GM12878 (cell line): ENCODE measurements around the gene CARMIL3. TPM values are rescaled to one million over a fixed set of nuclear protein-coding genes. Genes with fewer than 3 reads are reported as not detected.

ENCODE experiments used
- ATAC-seq: fragments of 200-7000 bp; cut with Tn5 transposase; 3 replicates; pipeline ENCODE4 v1.9.1; 2020; ENCODE audit warnings: mild to moderate bottlenecking, moderate library complexity
- BruUV-seq: library from RNA; stranded (reverse); fragments of 400-500 nt; replicated peaks from 2 replicates; lab custom pipeline; 2021; lab: Mats Ljungman, UMichigan
- CTCF ChIA-PET: fragments of 300-600 bp; sonication (Branson Sonifier 250); formaldehyde crosslinking; extraction: SDS; loops from one replicate; lab custom pipeline; 2021; ENCODE audit warnings: inconsistent platforms; lab: Yijun Ruan, JAX
- POLR2A ChIA-PET: fragments of 350-600 bp; formaldehyde crosslinking; extraction: SDS; loops from one replicate; lab custom pipeline; 2021; ENCODE audit warnings: inconsistent platforms; lab: Charles Lee
- RAD21 ChIA-PET: fragments of 300-600 bp; sonication (Branson Sonifier 250); formaldehyde crosslinking; loops from one replicate; lab custom pipeline; 2023; ENCODE audit warnings: antibody characterized with exemption; ENCODE audit not compliant: unreplicated experiment; lab: Charles Lee
- SMC1A ChIA-PET: fragments of 300-600 bp; sonication (Branson Sonifier 250); formaldehyde crosslinking; loops from one replicate; lab custom pipeline; 2023; ENCODE audit not compliant: unreplicated experiment, uncharacterized antibody; lab: Charles Lee
- DNase-seq: peaks from one replicate; pipeline ENCODE4 v3.0.0-alpha.2; 2011; ENCODE audit warnings: low read depth, low spot score
- FAIRE-seq: peaks from 3 replicates; lab custom pipeline; 2011; peaks lifted over from hg19 to GRCh38; lab: Jason Lieb, UNC
- H2AFZ ChIP-seq: 2 replicates; pipeline ENCODE4 v1.6.0; 2011; ENCODE audit warnings: low read depth, low read length, control low read depth; ENCODE audit not compliant: control insufficient read depth
- H3K27ac ChIP-seq: 2 replicates; pipeline ENCODE4 v1.5.1; 2011; ENCODE audit warnings: control low read depth; ENCODE audit not compliant: control insufficient read depth, insufficient read depth
- H3K27me3 ChIP-seq, 2 experiments: replicated peaks in 1 of 2; 2 replicates each; pipeline versions ENCODE4 v1.6.0 to v1.6.1; 2011; ENCODE audit warnings: low read length in 1 of 2; ENCODE audit not compliant: control insufficient read depth in 2 of 2, insufficient read depth in 2 of 2
- H3K36me3 ChIP-seq, 2 experiments: 2 replicates each; pipeline ENCODE4 v1.5.1; 2011; ENCODE audit warnings: low read length in 1 of 2; ENCODE audit not compliant: control insufficient read depth in 2 of 2, insufficient read depth in 2 of 2
- H3K4me1 ChIP-seq: 2 replicates; pipeline ENCODE4 v1.6.1; 2011; ENCODE audit warnings: mild to moderate bottlenecking, low read length, moderate library complexity, mixed read lengths; ENCODE audit not compliant: control insufficient read depth, insufficient read depth
- H3K4me2 ChIP-seq: 2 replicates; pipeline ENCODE4 v1.6.0; 2011; ENCODE audit warnings: control low read depth; ENCODE audit not compliant: control insufficient read depth, insufficient read depth
- H3K4me3 ChIP-seq: fragments of 200-600 bp; sonication (generic); 2 replicates; pipeline ENCODE4 v1.5.1; 2016
- H3K79me2 ChIP-seq: 2 replicates; pipeline ENCODE4 v1.6.0; 2011; ENCODE audit warnings: low read length; ENCODE audit not compliant: control insufficient read depth, insufficient read depth
- H3K9ac ChIP-seq: 2 replicates; pipeline ENCODE4 v1.8.0; 2011; ENCODE audit warnings: low read length, control low read depth, mixed read lengths; ENCODE audit not compliant: control insufficient read depth, insufficient read depth
- H3K9me3 ChIP-seq: replicated peaks from 3 replicates; pipeline ENCODE4 v1.5.1; 2011; ENCODE audit warnings: mild to moderate bottlenecking, low read length; ENCODE audit not compliant: control insufficient read depth, insufficient read depth
- H4K20me1 ChIP-seq: 2 replicates; pipeline ENCODE4 v1.6.0; 2011; ENCODE audit not compliant: control insufficient read depth, insufficient read depth
- CBX3 ChIP-seq: fragments of 200-600 bp; sonication (generic); IDR thresholded peaks from 2 replicates; pipeline ENCODE4 v1.6.1; 2016; ENCODE audit warnings: low read depth, borderline replicate concordance
- EZH2 ChIP-seq: IDR thresholded peaks from 2 replicates; pipeline ENCODE4 v1.6.1; 2012; ENCODE audit warnings: low read depth, mild to moderate bottlenecking, control low read depth, inconsistent platforms, low read length, borderline replicate concordance; ENCODE audit not compliant: control insufficient read depth
- FOXK2 ChIP-seq: fragments of 450-650 bp; IDR thresholded peaks from 2 replicates; pipeline ENCODE4 v1.6.1; 2017; ENCODE audit warnings: mild to moderate bottlenecking, moderate library complexity
- GABPA ChIP-seq: IDR thresholded peaks from 2 replicates; pipeline ENCODE4 v1.6.1; 2014; ENCODE audit warnings: antibody characterized with exemption, low read depth, mild to moderate bottlenecking, inconsistent platforms
- IRF4 ChIP-seq: IDR thresholded peaks from 2 replicates; pipeline ENCODE4 v1.6.1; 2011; ENCODE audit warnings: low read depth, low read length
- NRF1 ChIP-seq: conservative IDR thresholded peaks from 2 replicates; pipeline ENCODE4 v1.6.1; 2011; ENCODE audit warnings: mild to moderate bottlenecking, low read depth, low read length, improper control_type of control experiment
- WGBS: methylation state at CpG from one replicate; pipeline ENCODE4 v1.1.6; 2016; ENCODE audit warnings: low lambda C conversion rate; ENCODE audit not compliant: insufficient replicate concordance, insufficient coverage; ENCODE audit errors: missing lambda C conversion rate; 5-methylcytosine and 5-hydroxymethylcytosine counted together
- in situ Hi-C: fragments of 300-500 bp; cut with MboI; formaldehyde crosslinking; loops from 9 replicates; pipeline ENCODE4 v1.14.3; 2018; ENCODE audit warnings: mixed read lengths
- intact Hi-C: fragments of 100-400 bp; cut with micrococcal nuclease; formaldehyde crosslinking; loops from one replicate; pipeline ENCODE4 v1.14.2; 2022; ENCODE audit not compliant: unreplicated experiment
- polyA plus RNA-seq, 11 experiments: library from polyadenylated mRNA; depleted of rRNA in 4 of 11; unstranded in 6 of 11; stranded (reverse) in 5 of 11; fragments of >200 nt; fragmentation: Nextera tagmentation in 4 of 11; fragmentation: Illumina TruSeq in 1 of 11; extraction: Ambion mirVana in 4 of 11; extraction: Trizol in 1 of 11; gene quantifications; 1 replicate in 1 of 11; 2 replicates in 10 of 11; pipeline versions ENCODE4 v1.2.1 to v1.2.3, GENCODE V29; 2011 to 2016; ENCODE audit warnings: inconsistent platforms in 2 of 11, missing spikeins in 2 of 11, low read depth in 1 of 11
- total RNA-seq, 4 experiments: library from RNA; depleted of rRNA in 3 of 4; stranded (reverse); fragments of >200 nt in 3 of 4; fragmentation: Illumina TruSeq in 1 of 4; extraction: Trizol in 1 of 4; gene quantifications; 2 replicates each; pipeline versions ENCODE4 v1.2.1 to v1.2.3, GENCODE V29; 2013 to 2021

CARMIL3 gene
- total and polyA plus RNA-seq, 10 of the 15 experiments (the other 5 are each of a cell fraction or from before 2014, with no cell fraction given) = 0.09 to 0.32 (median 0.25) TPM; not detected in 3

DNA sequence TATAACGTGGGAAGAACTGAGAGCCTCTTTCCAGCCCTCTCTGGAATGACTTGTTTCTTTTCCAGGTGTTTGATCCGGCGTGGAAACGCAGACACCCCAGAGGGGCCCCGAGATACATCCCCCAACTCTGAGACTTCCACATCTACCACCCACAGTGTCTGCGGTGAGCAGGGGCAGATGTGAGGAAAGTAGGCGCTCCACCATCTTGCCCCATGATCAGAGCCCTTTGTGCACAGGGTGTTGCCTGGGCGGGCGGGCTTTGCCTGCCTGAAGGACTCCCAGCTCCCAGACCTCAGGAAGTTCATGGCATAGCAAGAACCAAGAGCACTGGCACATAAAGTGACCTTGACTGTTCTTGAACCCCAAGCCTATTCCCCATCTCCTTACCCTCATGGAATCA, 2.8 kb downstream of the CARMIL3 start:
- H3K79me2 ChIP-seq = no peaks in the 10 kb centered on the region
- H3K36me3 ChIP-seq = no peaks in the 10 kb centered on the region
- H3K4me3 ChIP-seq = no peak overlapping the region
- peaks cover 0 to 3% of the 10 kb centered on the region in 2 experiments; a peak in 1 of 4 replicates for H3K27me3 ChIP-seq
- ATAC-seq (no peak), DNase-seq (no peak), FAIRE-seq (no peak)
- no peaks in the 10 kb centered on the region for H4K20me1 ChIP-seq
- H3K9ac ChIP-seq = no peak overlapping the region
- 39% methylated on average over 9 of the region's 9 CpGs for WGBS
- ChIA-PET SMC1A (interaction anchor here (1.1 to 1.3 kb wide), 2 partner anchors 18 to 36 kb away, joined by 3 read pairs; no protein-coding TSS in a partner anchor), POLR2A (interaction anchor here (1.0 kb wide), 1 partner anchor 38 kb away, joined by 4 read pairs; no protein-coding TSS in a partner anchor), CTCF (interaction anchor here (6.3 kb wide), 1 partner anchor 37 kb away, joined by 197 read pairs; the partner anchor contains the start of gene PCK2), RAD21 (interaction anchor here (1.0 kb wide), 2 partner anchors 38 to 55 kb away, joined by 4 to 8 read pairs; no protein-coding TSS in a partner anchor)
- no peak overlapping the region for H3K4me2 ChIP-seq
- in situ Hi-C loops (loop anchor here (5.0 kb wide), 1 partner anchor 38 kb away; the partner anchor contains the start of gene PCK2), intact Hi-C loops (no loop called here)
- TF ChIP-seq NRF1 (no peak), GABPA (no peak), IRF4 (no peak), CBX3 (no peak), FOXK2 (no peak), EZH2 (no peak)
- H3K4me1 ChIP-seq = peaks cover 14% of the 10 kb centered on the region
- H3K9me3 ChIP-seq = no peaks in the 10 kb centered on the region
- H3K27ac ChIP-seq = no peak overlapping the region
- no peak overlapping the region for H2AFZ ChIP-seq
- no TSS peak for BruUV-seq
